ENCODE measurements around the gene GRIFIN.

GRIFIN gene

DNA sequence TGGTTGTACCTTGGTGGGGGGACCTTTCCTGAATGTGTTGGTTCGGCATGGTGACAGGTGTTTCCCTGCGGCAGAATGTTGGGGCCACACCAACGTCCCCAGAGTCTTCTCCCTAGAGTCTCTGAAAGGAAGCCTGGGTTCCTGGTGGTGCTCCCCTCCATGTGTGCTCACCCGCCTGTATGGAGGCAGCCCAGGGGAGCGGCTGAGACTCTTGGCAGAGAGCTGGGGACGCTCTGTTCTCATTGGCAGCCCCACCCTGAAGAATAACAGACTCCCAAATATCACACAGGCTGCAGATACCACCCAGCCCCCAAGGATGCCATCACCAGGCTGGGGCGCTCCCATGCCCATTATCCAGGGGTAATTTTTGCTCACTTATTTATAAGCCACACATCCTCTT lies 38.0 kb downstream of the GRIFIN start:
- Histone ChIP-seq H3K27me3 (no peaks in the 10 kb centered on the region), H3K9me3 (no peaks in the 10 kb centered on the region), H3K36me3 (peaks cover 52% of the 10 kb centered on the region), H3K4me1 (ENCODE audit: control insufficient read depth in 1 of 2, insufficient read depth in 1 of 2, low read depth in 1 of 2, low read length in 1 of 2) (no peaks in the 10 kb centered on the region), H3K27ac (no peak overlapping the region), H3K4me3 (ENCODE audit: low read depth in 1 of 2, low read length in 1 of 2) (no peak overlapping the region)
- TF ChIP-seq, protein P1, sequence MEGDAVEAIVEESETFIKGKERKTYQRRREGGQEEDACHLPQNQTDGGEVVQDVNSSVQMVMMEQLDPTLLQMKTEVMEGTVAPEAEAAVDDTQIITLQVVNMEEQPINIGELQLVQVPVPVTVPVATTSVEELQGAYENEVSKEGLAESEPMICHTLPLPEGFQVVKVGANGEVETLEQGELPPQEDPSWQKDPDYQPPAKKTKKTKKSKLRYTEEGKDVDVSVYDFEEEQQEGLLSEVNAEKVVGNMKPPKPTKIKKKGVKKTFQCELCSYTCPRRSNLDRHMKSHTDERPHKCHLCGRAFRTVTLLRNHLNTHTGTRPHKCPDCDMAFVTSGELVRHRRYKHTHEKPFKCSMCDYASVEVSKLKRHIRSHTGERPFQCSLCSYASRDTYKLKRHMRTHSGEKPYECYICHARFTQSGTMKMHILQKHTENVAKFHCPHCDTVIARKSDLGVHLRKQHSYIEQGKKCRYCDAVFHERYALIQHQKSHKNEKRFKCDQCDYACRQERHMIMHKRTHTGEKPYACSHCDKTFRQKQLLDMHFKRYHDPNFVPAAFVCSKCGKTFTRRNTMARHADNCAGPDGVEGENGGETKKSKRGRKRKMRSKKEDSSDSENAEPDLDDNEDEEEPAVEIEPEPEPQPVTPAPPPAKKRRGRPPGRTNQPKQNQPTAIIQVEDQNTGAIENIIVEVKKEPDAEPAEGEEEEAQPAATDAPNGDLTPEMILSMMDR (IDR thresholded peaks at IDR 0.05), result no peak

- Histone ChIP-seq H3K4me3 (ENCODE audit: low read depth in 1 of 2, low read length in 1 of 2) (no peak overlapping the region), H3K36me3 (peaks cover 55% of the 10 kb centered on the region), H3K9me3 (no peaks in the 10 kb centered on the region), H3K27me3 (no peaks in the 10 kb centered on the region), H3K27ac (no peak overlapping the region), H3K4me1 (ENCODE audit: control insufficient read depth in 1 of 2, insufficient read depth in 1 of 2, low read depth in 1 of 2, low read length in 1 of 2) (no peaks in the 10 kb centered on the region)
- TF ChIP-seq, protein P1 (IDR thresholded peaks at IDR 0.05), result no peak
These were observed 38.6 kb downstream of the GRIFIN start for GRCh38 chr7:2437537-2438148.

DNA sequence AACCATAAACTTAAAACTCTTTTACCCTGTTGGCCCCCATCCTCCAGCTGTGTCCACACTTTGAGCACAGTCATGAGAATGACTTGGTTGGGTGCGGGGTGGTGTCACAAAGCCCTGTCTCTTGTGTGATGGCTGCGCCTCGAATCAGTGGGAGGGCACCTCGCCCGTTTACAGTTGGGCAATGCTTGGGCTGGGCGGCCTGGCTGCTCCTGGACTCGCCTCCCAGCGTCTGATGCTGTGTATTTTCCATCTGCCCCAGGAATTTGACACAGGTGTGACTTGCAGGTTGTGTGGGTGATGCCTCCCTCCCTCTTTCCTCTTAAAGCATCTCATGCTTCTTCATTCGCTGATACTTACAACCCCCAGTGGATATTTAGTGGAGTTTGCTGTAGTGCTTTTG lies 39.1 kb downstream of the GRIFIN start:
- Histone ChIP-seq H3K36me3 (peaks cover 59% of the 10 kb centered on the region), H3K4me3 (ENCODE audit: low read depth in 1 of 2, low read length in 1 of 2) (no peak overlapping the region), H3K9me3 (no peaks in the 10 kb centered on the region), H3K4me1 (ENCODE audit: control insufficient read depth in 1 of 2, insufficient read depth in 1 of 2, low read depth in 1 of 2, low read length in 1 of 2) (no peaks in the 10 kb centered on the region), H3K27ac (no peak overlapping the region), H3K27me3 (no peaks in the 10 kb centered on the region)
- TF ChIP-seq, protein P1 (IDR thresholded peaks at IDR 0.05), result no peak

GRCh38 chr7:2436341-2437104 lies 39.7 kb downstream of the GRIFIN start:
- peaks cover 59% of the 10 kb centered on the region for H3K36me3 ChIP-seq
- H3K4me1 ChIP-seq (ENCODE audit: control insufficient read depth in 1 of 2, insufficient read depth in 1 of 2, low read depth in 1 of 2, low read length in 1 of 2), result no peaks in the 10 kb centered on the region
- H3K27me3 ChIP-seq, result no peaks in the 10 kb centered on the region
- no peak overlapping the region for H3K4me3 ChIP-seq (ENCODE audit: low read depth in 1 of 2, low read length in 1 of 2)
- H3K9me3 ChIP-seq, result no peaks in the 10 kb centered on the region
- H3K27ac ChIP-seq, result no peak overlapping the region
- TF ChIP-seq, protein P1 (IDR thresholded peaks at IDR 0.05), result no peak

- Histone ChIP-seq H3K4me3 (ENCODE audit: low read depth in 1 of 2, low read length in 1 of 2) (no peak overlapping the region), H3K4me1 (ENCODE audit: control insufficient read depth in 1 of 2, insufficient read depth in 1 of 2, low read depth in 1 of 2, low read length in 1 of 2) (no peaks in the 10 kb centered on the region), H3K9me3 (no peaks in the 10 kb centered on the region), H3K27ac (no peak overlapping the region), H3K36me3 (peaks cover 59% of the 10 kb centered on the region), H3K27me3 (no peaks in the 10 kb centered on the region)
- TF ChIP-seq, protein P1 (IDR thresholded peaks at IDR 0.05), result no peak
These were observed 41.1 kb downstream of the GRIFIN start for GRCh38 chr7:2435146-2435545.

Data from neutrophil (primary cell).